GM12878 (cell line): ENCODE measurements around the gene MCOLN2. TPM values are rescaled to one million over a fixed set of nuclear protein-coding genes. Genes with fewer than 3 reads are reported as not detected.
A peak's percentile ranks its signal among the peaks of the same experiment; 100 is the strongest.

ENCODE experiments used
- BCL11A ChIP-seq: IDR thresholded peaks from 2 replicates; pipeline ENCODE4 v1.6.1; 2011; ENCODE audit warnings: low read depth, low read length
- BHLHE40 ChIP-seq, 2 experiments: fragments of 450-650 bp in 1 of 2; IDR thresholded peaks; 2 replicates each; pipeline ENCODE4 v1.6.1; 2011 to 2017; ENCODE audit warnings: low read depth in 2 of 2, borderline replicate concordance in 1 of 2, improper control_type of control experiment in 1 of 2, low read length in 1 of 2, mild to moderate bottlenecking in 1 of 2
- CEBPB ChIP-seq, 2 experiments: fragments of 150-350 bp in 1 of 2; IDR thresholded peaks; 2 replicates each; pipeline ENCODE4 v1.6.1; 2012 to 2014; ENCODE audit warnings: low read depth in 2 of 2, low read length in 2 of 2, borderline replicate concordance in 1 of 2, inconsistent platforms in 1 of 2
- IKZF2 ChIP-seq, 2 experiments: fragments of 450-650 bp; IDR thresholded peaks; 2 replicates each; pipeline ENCODE4 v1.6.1; 2017; ENCODE audit warnings: mild to moderate bottlenecking in 2 of 2, moderate library complexity in 2 of 2
- MEF2A ChIP-seq: IDR thresholded peaks from 2 replicates; pipeline ENCODE4 v1.6.1; 2011; ENCODE audit warnings: low read depth, mild to moderate bottlenecking, low read length, moderate library complexity; ENCODE audit not compliant: insufficient read depth
- NBN ChIP-seq: fragments of 450-650 bp; IDR thresholded peaks from 2 replicates; pipeline ENCODE4 v1.6.1; 2016
- NR2C2 ChIP-seq: IDR thresholded peaks from 2 replicates; pipeline ENCODE4 v1.6.1; 2011; ENCODE audit warnings: borderline replicate concordance, low read depth; ENCODE audit not compliant: control insufficient read depth, insufficient read length
- SKIL ChIP-seq: fragments of 450-650 bp; IDR thresholded peaks from 2 replicates; pipeline ENCODE4 v1.6.1; 2017; ENCODE audit warnings: mild to moderate bottlenecking, low read depth, inconsistent platforms; ENCODE audit not compliant: poor library complexity, severe bottlenecking
- SMARCA5 ChIP-seq: fragments of 450-650 bp; IDR thresholded peaks from 2 replicates; pipeline ENCODE4 v1.6.1; 2017; ENCODE audit warnings: mild to moderate bottlenecking
- TCF12 ChIP-seq: IDR thresholded peaks from 2 replicates; pipeline ENCODE4 v1.6.1; 2011; ENCODE audit warnings: low read depth, mild to moderate bottlenecking, low read length
- TCF3 ChIP-seq: IDR thresholded peaks from 2 replicates; pipeline ENCODE4 v1.6.1; 2012; ENCODE audit warnings: low read depth, mild to moderate bottlenecking, low read length, borderline replicate concordance; ENCODE audit not compliant: insufficient read depth
- USF2 ChIP-seq: IDR thresholded peaks from 2 replicates; pipeline ENCODE4 v1.6.1; 2011; ENCODE audit warnings: low read depth, low read length, improper control_type of control experiment, borderline replicate concordance
- ZBED1 ChIP-seq: IDR thresholded peaks from 2 replicates; pipeline ENCODE4 v1.6.1; 2016; ENCODE audit warnings: borderline replicate concordance
- ZNF217 ChIP-seq: fragments of 450-650 bp; IDR thresholded peaks from 2 replicates; pipeline ENCODE4 v1.6.1; 2017; ENCODE audit warnings: antibody characterized with exemption, mild to moderate bottlenecking
- ZNF24 ChIP-seq: fragments of 450-650 bp; IDR thresholded peaks from 2 replicates; pipeline ENCODE4 v1.6.1; 2017; ENCODE audit warnings: antibody characterized with exemption, mild to moderate bottlenecking
- polyA plus RNA-seq, 11 experiments: library from polyadenylated mRNA; depleted of rRNA in 4 of 11; unstranded in 6 of 11; stranded (reverse) in 5 of 11; fragments of >200 nt; fragmentation: Nextera tagmentation in 4 of 11; fragmentation: Illumina TruSeq in 1 of 11; extraction: Ambion mirVana in 4 of 11; extraction: Trizol in 1 of 11; gene quantifications; 1 replicate in 1 of 11; 2 replicates in 10 of 11; pipeline versions ENCODE4 v1.2.1 to v1.2.3, GENCODE V29; 2011 to 2016; ENCODE audit warnings: inconsistent platforms in 2 of 11, missing spikeins in 2 of 11, low read depth in 1 of 11
- total RNA-seq, 4 experiments: library from RNA; depleted of rRNA in 3 of 4; stranded (reverse); fragments of >200 nt in 3 of 4; fragmentation: Illumina TruSeq in 1 of 4; extraction: Trizol in 1 of 4; gene quantifications; 2 replicates each; pipeline versions ENCODE4 v1.2.1 to v1.2.3, GENCODE V29; 2013 to 2021
- TF ChIP-seq, protein P1 (sequence below): fragments of 450-650 bp; IDR thresholded peaks from 2 replicates; pipeline ENCODE4 v1.6.1; 2017; ENCODE audit warnings: mild to moderate bottlenecking, moderate library complexity
- TF ChIP-seq, protein P2 (sequence below): IDR thresholded peaks from 2 replicates; pipeline ENCODE4 v1.6.1; 2011; ENCODE audit warnings: low read depth, mild to moderate bottlenecking, low read length, moderate library complexity, borderline replicate concordance; ENCODE audit errors: extremely low read depth
- TF ChIP-seq, protein P3 (sequence below): fragments of 450-650 bp; IDR thresholded peaks from 2 replicates; pipeline ENCODE4 v1.6.1; 2017; ENCODE audit warnings: low read depth, mild to moderate bottlenecking, moderate library complexity

Gene MCOLN2
- total and polyA plus RNA-seq, 10 of the 15 experiments (the other 5 are each of a cell fraction or from before 2014, with no cell fraction given) = 25.9 to 233 (median 109) TPM

DNA sequence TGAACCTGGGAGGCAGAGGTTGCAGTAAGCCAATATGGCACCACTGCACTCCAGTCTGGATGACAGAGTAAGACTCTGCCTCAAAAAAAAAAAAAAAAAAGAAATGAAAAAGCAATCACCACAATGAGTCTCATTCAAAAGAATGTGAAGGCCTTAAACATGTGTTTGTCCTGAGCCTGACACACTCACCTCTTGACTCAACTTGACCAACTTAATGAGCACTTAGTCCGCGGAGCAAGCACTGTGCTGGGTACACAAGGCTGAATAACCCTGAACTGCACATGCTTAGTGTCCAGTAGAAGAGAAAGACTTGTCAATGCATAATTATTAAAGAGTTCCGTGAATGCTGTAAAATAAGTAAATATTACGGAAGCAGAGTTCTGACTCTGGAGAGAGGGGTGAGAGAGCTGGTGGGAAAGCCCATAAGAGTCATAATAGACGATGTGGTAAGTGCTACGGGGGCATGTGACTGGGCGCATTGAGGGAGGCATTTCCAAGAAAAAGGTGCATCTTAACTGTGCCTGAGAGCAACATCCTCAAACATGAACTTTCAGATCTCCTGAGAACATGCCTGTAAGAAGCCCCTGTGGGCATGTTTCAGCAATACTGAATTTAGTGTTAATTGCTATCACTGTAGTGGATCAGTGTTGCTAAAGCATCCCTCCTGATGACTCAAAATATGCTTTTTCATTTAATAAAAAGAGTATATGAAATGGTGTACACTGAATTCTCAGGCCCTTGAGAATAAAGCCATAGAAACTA is 27.2 kb downstream of the MCOLN2 start (continued):
- peak; percentile 76 to 83 for TF ChIP-seq IKZF2 (IDR thresholded peaks at IDR 0.05)
- TF ChIP-seq SKIL = peak; percentile 32
- 0 out of 2 replicates have a peak, but pooled peaks have one; percentile 16 for TF ChIP-seq TCF3
- TF ChIP-seq BHLHE40 (IDR thresholded peaks at IDR 0.05; ENCODE audit: borderline replicate concordance in 1 of 2, low read depth in 2 of 2, low read length in 1 of 2) = peak; percentile 74 to 83; a peak in 3 of 4 replicates
- no peak for TF ChIP-seq ZNF217
- peak; percentile 78 for TF ChIP-seq BCL11A
- TF ChIP-seq TCF12 = peak; percentile 51; the same call in 1 of the 2 replicates
- peak; percentile 27; the same call in 1 of the 2 replicates for TF ChIP-seq USF2
- peak in 1 of 2 experiments; percentile 57; a peak in 1 of 4 replicates for TF ChIP-seq CEBPB (IDR thresholded peaks at IDR 0.05; ENCODE audit: borderline replicate concordance in 1 of 2, low read depth in 2 of 2, low read length in 2 of 2)
- TF ChIP-seq, protein P1, sequence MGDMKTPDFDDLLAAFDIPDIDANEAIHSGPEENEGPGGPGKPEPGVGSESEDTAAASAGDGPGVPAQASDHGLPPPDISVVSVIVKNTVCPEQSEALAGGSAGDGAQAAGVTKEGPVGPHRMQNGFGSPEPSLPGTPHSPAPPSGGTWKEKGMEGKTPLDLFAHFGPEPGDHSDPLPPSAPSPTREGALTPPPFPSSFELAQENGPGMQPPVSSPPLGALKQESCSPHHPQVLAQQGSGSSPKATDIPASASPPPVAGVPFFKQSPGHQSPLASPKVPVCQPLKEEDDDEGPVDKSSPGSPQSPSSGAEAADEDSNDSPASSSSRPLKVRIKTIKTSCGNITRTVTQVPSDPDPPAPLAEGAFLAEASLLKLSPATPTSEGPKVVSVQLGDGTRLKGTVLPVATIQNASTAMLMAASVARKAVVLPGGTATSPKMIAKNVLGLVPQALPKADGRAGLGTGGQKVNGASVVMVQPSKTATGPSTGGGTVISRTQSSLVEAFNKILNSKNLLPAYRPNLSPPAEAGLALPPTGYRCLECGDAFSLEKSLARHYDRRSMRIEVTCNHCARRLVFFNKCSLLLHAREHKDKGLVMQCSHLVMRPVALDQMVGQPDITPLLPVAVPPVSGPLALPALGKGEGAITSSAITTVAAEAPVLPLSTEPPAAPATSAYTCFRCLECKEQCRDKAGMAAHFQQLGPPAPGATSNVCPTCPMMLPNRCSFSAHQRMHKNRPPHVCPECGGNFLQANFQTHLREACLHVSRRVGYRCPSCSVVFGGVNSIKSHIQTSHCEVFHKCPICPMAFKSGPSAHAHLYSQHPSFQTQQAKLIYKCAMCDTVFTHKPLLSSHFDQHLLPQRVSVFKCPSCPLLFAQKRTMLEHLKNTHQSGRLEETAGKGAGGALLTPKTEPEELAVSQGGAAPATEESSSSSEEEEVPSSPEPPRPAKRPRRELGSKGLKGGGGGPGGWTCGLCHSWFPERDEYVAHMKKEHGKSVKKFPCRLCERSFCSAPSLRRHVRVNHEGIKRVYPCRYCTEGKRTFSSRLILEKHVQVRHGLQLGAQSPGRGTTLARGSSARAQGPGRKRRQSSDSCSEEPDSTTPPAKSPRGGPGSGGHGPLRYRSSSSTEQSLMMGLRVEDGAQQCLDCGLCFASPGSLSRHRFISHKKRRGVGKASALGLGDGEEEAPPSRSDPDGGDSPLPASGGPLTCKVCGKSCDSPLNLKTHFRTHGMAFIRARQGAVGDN = peak; percentile 59
- 0 out of 2 replicates have a peak, but pooled peaks have one; percentile 55 for TF ChIP-seq NBN
- TF ChIP-seq MEF2A = 0 out of 2 replicates have a peak, but pooled peaks have one; percentile 38
- TF ChIP-seq, protein P2, sequence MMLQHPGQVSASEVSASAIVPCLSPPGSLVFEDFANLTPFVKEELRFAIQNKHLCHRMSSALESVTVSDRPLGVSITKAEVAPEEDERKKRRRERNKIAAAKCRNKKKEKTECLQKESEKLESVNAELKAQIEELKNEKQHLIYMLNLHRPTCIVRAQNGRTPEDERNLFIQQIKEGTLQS = no peak
- TF ChIP-seq ZBED1 = peak; percentile 86; the same call in 1 of the 2 replicates
- peak; percentile 91 for TF ChIP-seq ZNF24
- TF ChIP-seq, protein P3, sequence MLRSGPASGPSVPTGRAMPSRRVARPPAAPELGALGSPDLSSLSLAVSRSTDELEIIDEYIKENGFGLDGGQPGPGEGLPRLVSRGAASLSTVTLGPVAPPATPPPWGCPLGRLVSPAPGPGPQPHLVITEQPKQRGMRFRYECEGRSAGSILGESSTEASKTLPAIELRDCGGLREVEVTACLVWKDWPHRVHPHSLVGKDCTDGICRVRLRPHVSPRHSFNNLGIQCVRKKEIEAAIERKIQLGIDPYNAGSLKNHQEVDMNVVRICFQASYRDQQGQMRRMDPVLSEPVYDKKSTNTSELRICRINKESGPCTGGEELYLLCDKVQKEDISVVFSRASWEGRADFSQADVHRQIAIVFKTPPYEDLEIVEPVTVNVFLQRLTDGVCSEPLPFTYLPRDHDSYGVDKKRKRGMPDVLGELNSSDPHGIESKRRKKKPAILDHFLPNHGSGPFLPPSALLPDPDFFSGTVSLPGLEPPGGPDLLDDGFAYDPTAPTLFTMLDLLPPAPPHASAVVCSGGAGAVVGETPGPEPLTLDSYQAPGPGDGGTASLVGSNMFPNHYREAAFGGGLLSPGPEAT = peak; percentile 67; the same call in 1 of the 2 replicates
- TF ChIP-seq SMARCA5 = no peak
- TF ChIP-seq NR2C2 = no peak
